Stimulated activated naive CD8-positive, alpha-beta T cell treated with anti-CD3 and anti-CD28 coated beads, Interleukin-15, amount 100 ng/mL, for 72 hours (primary cell): ENCODE data around the gene TMEM217.

ENCODE experiments used
- ATAC-seq: fragments of 150-1000 bp; cut with Tn5 transposase; 2 replicates; pipeline ENCODE4 v1.10.0; 2021; ENCODE audit warnings: mild to moderate bottlenecking, moderate library complexity
- DNase-seq, 2 donors: peaks; one replicate each; pipeline ENCODE4 v3.0.0; 2021 to 2022
- H3K27ac Mint-ChIP-seq, 2 donors: one replicate each; pipeline ENCODE4 v1.8.0; 2022; ENCODE audit warnings: mild to moderate bottlenecking in 2 of 2, mixed read lengths in 2 of 2, moderate library complexity in 2 of 2
- H3K27me3 Mint-ChIP-seq: one replicate; pipeline ENCODE4 v1.8.0; 2022; ENCODE audit warnings: mixed read lengths
- H3K4me1 Mint-ChIP-seq: one replicate; pipeline ENCODE4 v1.8.0; 2022; ENCODE audit warnings: mild to moderate bottlenecking, mixed read lengths
- H3K4me3 Mint-ChIP-seq, 2 donors: one replicate each; pipeline ENCODE4 v1.8.0; 2022; ENCODE audit warnings: mild to moderate bottlenecking in 2 of 2, mixed read lengths in 2 of 2, moderate library complexity in 1 of 2
- H3K9me3 Mint-ChIP-seq, 2 donors: one replicate each; pipeline ENCODE4 v1.8.0; 2022; ENCODE audit warnings: mixed read lengths in 2 of 2

The TMEM217 gene

GRCh38 chr6:37241775-37242428 is 16.0 kb downstream of the TMEM217 start:
- H3K4me3 Mint-ChIP-seq, result no peak overlapping the region
- H3K4me1 Mint-ChIP-seq, result peaks cover 52% of the 10 kb centered on the region
- H3K27ac Mint-ChIP-seq, result peak overlapping the region in 1 of 2 donors; percentile 22
- peaks cover 6% of the 10 kb centered on the region for H3K27me3 Mint-ChIP-seq
- H3K9me3 Mint-ChIP-seq, result peaks cover 0 to under 1% of the 10 kb centered on the region in 2 donors
- ATAC-seq (no peak), DNase-seq (no peak)

DNA sequence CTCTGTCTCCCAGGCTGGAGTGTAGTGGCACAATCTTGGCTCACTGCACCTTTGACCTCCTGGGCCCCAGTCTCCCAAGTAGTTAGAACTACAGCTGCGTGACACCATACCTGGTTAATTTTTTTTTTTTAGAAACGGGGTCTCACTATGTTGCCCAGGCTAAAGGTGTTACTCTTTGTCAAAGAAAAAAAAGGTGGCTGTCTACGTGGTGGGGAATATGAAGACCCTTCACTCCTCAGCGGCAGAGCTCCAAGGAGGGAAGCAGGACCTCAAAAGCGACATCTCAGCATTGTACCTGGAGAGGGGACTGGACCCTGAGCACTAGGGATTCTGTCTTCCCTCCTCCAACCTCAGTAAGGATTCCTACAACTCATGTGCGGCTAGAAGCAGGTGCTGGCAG is 16.8 kb downstream of the TMEM217 start:
- Mint-ChIP-seq H3K27ac (no peak overlapping the region), H3K4me1 (peaks cover 56% of the 10 kb centered on the region)
- ATAC-seq, result no peak

GRCh38 chr6:37239950-37240713 is 17.8 kb downstream of the TMEM217 start:
- Mint-ChIP-seq H3K4me3 (peak overlapping the region; percentile 5 to 30), H3K27ac (peak overlapping the region; percentile 87 to 88)
- ATAC-seq, result peak; percentile 96

More for the DNA sequence above, 16.8 kb downstream of the TMEM217 start:
- DNase-seq, result no peak
- Mint-ChIP-seq H3K9me3 (no peaks in the 10 kb centered on the region), H3K4me3 (no peak overlapping the region), H3K27me3 (peaks cover 6% of the 10 kb centered on the region)

DNA sequence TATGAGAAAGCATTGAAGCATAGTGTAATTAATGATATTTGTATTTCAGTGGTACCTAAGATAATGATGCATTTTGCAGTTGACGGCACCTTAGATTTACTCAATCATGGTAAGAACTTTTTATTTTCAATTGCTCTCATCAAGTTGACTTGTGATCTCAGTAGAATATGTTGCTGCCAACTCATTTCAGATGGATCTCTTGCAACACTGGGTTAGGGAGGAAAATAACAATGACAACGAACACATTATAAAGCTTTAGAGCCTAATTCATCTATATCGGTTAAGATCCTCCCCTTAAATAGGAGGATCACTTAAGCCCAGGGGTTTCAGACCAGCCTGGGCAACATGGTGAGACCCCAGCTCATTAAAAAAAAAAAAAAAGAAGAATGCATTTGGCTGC is 18.4 kb downstream of the TMEM217 start:
- Mint-ChIP-seq H3K4me1 (peaks cover 56% of the 10 kb centered on the region), H3K9me3 (no peaks in the 10 kb centered on the region), H3K27ac (peak overlapping the region; percentile 87 to 88), H3K27me3 (peaks cover 6% of the 10 kb centered on the region), H3K4me3 (peak overlapping the region; percentile 5 to 30)
- no peak for ATAC-seq
- no peak for DNase-seq

More at GRCh38 chr6:37239950-37240713, 17.8 kb downstream of the TMEM217 start:
- no peaks in the 10 kb centered on the region for H3K9me3 Mint-ChIP-seq
- peaks cover 56% of the 10 kb centered on the region for H3K4me1 Mint-ChIP-seq
- DNase-seq, result peak; percentile 73 to 89
- H3K27me3 Mint-ChIP-seq, result peaks cover 6% of the 10 kb centered on the region

DNA sequence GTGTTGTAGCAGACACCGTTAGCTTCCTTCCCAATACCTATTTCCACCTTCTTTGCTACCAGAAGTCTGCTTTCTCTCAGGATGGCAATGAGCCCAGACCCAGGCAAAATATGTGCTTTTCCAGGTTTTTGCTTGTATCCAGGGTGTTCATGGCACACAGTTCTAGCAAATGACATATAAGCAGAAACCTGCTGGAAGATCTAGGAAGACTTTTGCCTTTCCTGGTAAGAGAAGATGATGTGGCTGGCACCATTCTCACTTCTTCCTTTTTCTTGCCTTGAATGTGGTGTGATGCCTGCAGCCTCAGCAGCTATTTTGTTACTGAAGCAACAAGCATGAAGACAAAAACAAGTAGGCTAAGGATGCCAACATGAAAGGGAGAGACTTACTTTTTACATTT is 19.6 kb downstream of the TMEM217 start:
- peaks cover 52% of the 10 kb centered on the region for H3K4me1 Mint-ChIP-seq
- DNase-seq (no peak), ATAC-seq (no peak)
- no peaks in the 10 kb centered on the region for H3K9me3 Mint-ChIP-seq
- no peak overlapping the region for H3K4me3 Mint-ChIP-seq
- H3K27me3 Mint-ChIP-seq, result peaks cover 3% of the 10 kb centered on the region
- no peak overlapping the region for H3K27ac Mint-ChIP-seq

DNA sequence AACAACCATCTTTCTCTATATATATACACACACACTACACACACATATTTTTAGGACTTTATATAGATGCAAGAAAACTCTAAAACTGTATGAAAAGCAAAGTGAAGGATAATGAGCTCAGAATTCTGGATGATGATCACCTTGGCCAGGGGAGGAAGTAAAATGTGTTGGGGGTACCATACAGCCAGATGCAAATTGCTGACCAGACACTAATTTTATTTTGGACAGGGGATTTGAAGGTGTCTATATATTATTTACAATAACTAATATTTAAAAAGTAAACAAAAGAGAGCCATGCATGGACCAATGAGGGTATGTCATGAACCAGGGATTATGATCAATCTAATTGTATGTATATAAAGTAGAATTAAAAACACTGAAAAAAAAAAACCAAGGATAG is 20.2 kb downstream of the TMEM217 start:
- Mint-ChIP-seq H3K27me3 (peaks cover 3% of the 10 kb centered on the region), H3K4me3 (no peak overlapping the region), H3K9me3 (no peaks in the 10 kb centered on the region), H3K4me1 (peaks cover 47% of the 10 kb centered on the region), H3K27ac (no peak overlapping the region)
- DNase-seq (no peak), ATAC-seq (no peak)

GRCh38 chr6:37236921-37237320 is 21.0 kb downstream of the TMEM217 start:
- no peaks in the 10 kb centered on the region for H3K9me3 Mint-ChIP-seq
- peaks cover 38% of the 10 kb centered on the region for H3K4me1 Mint-ChIP-seq
- H3K4me3 Mint-ChIP-seq, result no peak overlapping the region
- H3K27me3 Mint-ChIP-seq, result peaks cover 9% of the 10 kb centered on the region
- ATAC-seq (no peak), DNase-seq (no peak)
- H3K27ac Mint-ChIP-seq, result no peak overlapping the region

DNA sequence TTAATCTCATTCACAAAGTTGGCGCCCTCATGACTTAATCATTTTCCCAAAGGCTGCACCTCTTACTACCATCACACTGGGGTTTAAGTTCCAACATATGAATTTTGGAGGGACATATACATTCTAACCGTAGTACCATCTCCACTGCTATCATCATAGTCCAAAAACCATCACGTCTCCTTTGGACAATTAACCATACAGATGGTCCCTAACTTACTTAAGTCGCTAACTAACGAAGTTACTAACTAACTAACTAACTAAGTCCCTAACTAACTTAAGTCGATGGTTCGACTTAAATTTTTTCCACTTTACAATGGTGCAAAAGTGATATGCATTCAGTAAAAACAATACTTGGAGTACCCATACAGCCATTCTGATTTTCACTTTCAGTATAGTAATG is 24.4 kb downstream of the TMEM217 start:
- Mint-ChIP-seq H3K27me3 (peaks cover 9% of the 10 kb centered on the region), H3K27ac (no peak overlapping the region), H3K4me3 (no peak overlapping the region)

GRCh38 chr6:37232430-37233017 is 25.4 kb downstream of the TMEM217 start:
- H3K4me1 Mint-ChIP-seq, result peaks cover 9% of the 10 kb centered on the region
- peaks cover 9% of the 10 kb centered on the region for H3K27me3 Mint-ChIP-seq
- H3K4me3 Mint-ChIP-seq, result no peak overlapping the region
- ATAC-seq (no peak), DNase-seq (no peak)
- no peaks in the 10 kb centered on the region for H3K9me3 Mint-ChIP-seq
- no peak overlapping the region for H3K27ac Mint-ChIP-seq

More for the DNA sequence above, 24.4 kb downstream of the TMEM217 start:
- DNase-seq, result no peak
- Mint-ChIP-seq H3K4me1 (peaks cover 18% of the 10 kb centered on the region), H3K9me3 (no peaks in the 10 kb centered on the region)
- ATAC-seq, result no peak

GRCh38 chr6:37230104-37230503 is 27.8 kb downstream of the TMEM217 start:
- H3K27ac Mint-ChIP-seq, result no peak overlapping the region
- DNase-seq (no peak), ATAC-seq (no peak)
- H3K9me3 Mint-ChIP-seq, result no peaks in the 10 kb centered on the region
- no peak overlapping the region for H3K4me3 Mint-ChIP-seq
- H3K27me3 Mint-ChIP-seq, result peaks cover 9% of the 10 kb centered on the region
- H3K4me1 Mint-ChIP-seq, result no peaks in the 10 kb centered on the region

DNA sequence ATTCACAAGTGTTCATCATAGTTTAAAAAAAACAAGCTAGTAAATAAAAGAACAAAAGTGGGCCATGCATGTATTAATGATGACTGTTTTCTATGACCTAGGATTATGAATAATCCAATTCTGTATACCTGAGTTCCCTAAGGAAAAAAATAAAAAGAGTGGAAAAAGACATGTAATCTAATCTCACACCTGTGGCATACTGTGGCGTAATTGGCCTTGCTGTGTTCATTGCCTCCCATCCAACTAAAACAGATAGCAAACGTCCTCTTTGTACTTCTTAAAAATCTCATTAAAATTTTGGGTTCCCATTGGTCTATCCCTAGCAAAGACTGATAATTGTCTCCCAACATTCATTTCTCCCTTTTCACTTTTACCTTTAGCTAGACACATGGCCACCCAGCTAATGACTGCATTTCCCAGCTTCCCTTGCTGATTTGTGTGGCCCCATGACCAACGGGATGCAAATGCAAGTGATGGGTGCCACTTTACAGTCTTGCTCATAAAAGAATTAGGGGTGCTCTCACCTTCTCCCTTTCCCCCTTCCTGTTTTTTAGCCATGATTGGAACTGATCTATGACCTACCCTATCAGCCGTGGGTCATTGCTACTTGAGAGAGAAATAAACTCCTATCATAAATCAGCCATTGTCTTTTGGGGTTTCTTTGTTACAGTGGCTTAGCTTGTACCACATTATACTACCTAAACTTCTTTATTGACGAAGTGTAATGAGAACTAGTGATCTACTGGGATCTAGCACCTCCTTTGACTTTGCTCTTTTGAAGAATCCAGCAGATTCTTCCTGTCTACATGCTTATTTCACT is 32.4 kb downstream of the TMEM217 start:
- no peaks in the 10 kb centered on the region for H3K9me3 Mint-ChIP-seq
- no peak overlapping the region for H3K4me3 Mint-ChIP-seq
- DNase-seq (no peak), ATAC-seq (no peak)
- H3K27ac Mint-ChIP-seq, result no peak overlapping the region
- no peaks in the 10 kb centered on the region for H3K27me3 Mint-ChIP-seq
- peaks cover 21% of the 10 kb centered on the region for H3K4me1 Mint-ChIP-seq

- H3K4me3 Mint-ChIP-seq, result peak overlapping the region; percentile 66 to 83
- H3K4me1 Mint-ChIP-seq, result peaks cover 21% of the 10 kb centered on the region
- DNase-seq, result no peak
- H3K27ac Mint-ChIP-seq, result peak overlapping the region in 1 of 2 donors; percentile 13
- no peaks in the 10 kb centered on the region for H3K27me3 Mint-ChIP-seq
- ATAC-seq, result no peak
- no peaks in the 10 kb centered on the region for H3K9me3 Mint-ChIP-seq
Measured at GRCh38 chr6:37222992-37223391, 35.0 kb downstream of the TMEM217 start.

- peaks cover 21% of the 10 kb centered on the region for H3K4me1 Mint-ChIP-seq
- peak overlapping the region in 1 of 2 donors; percentile 13 for H3K27ac Mint-ChIP-seq
- no peaks in the 10 kb centered on the region for H3K27me3 Mint-ChIP-seq
- peak overlapping the region; percentile 66 to 83 for H3K4me3 Mint-ChIP-seq
- ATAC-seq (peak; percentile 98), DNase-seq (peak; percentile 69 to 78)
- H3K9me3 Mint-ChIP-seq, result no peaks in the 10 kb centered on the region
Measured at GRCh38 chr6:37222125-37222967, 35.6 kb downstream of the TMEM217 start.

GRCh38 chr6:37221585-37222124 is 36.3 kb downstream of the TMEM217 start:
- no peak overlapping the region for H3K27ac Mint-ChIP-seq
- H3K9me3 Mint-ChIP-seq, result no peaks in the 10 kb centered on the region
- ATAC-seq, result no peak

More at GRCh38 chr6:37221585-37222124, 36.3 kb downstream of the TMEM217 start:
- Mint-ChIP-seq H3K4me1 (peaks cover 21% of the 10 kb centered on the region), H3K27me3 (no peaks in the 10 kb centered on the region), H3K4me3 (peak overlapping the region; percentile 66 to 83)
- no peak for DNase-seq
